Measurements from ENCODE around the gene STOX1. TPM values are rescaled to one million over a fixed set of nuclear protein-coding genes. Genes with fewer than 3 reads are reported as not detected.

The STOX1 gene
- total and polyA plus RNA-seq, 2 of the 13 experiments (the other 11 are each of a cell fraction or from before 2014, with no cell fraction given), result 2.5 to 6.0 TPM

- TF ChIP-seq ISL2 (CRISPR knock-in tag; IDR thresholded peaks at IDR 0.05) (no peak), NRL (CRISPR knock-in tag; IDR thresholded peaks at IDR 0.05; ENCODE audit: borderline replicate concordance) (no peak), GATAD2A (CRISPR knock-in tag; IDR thresholded peaks at IDR 0.05) (no peak), ZNF816 (CRISPR knock-in tag; IDR thresholded peaks at IDR 0.05; ENCODE audit: borderline replicate concordance) (no peak), KDM1A (CRISPR knock-in tag; IDR thresholded peaks at IDR 0.05) (no peak), HIC2 (CRISPR knock-in tag; IDR thresholded peaks at IDR 0.05; ENCODE audit: low read depth) (no peak), ZNF17 (CRISPR knock-in tag; IDR thresholded peaks at IDR 0.05) (no peak), CENPBD1 (CRISPR knock-in tag; IDR thresholded peaks at IDR 0.05; ENCODE audit: borderline replicate concordance, low read depth) (no peak), CBX5 (CRISPR knock-in tag; IDR thresholded peaks at IDR 0.05; ENCODE audit: borderline replicate concordance) (no peak), ZNF460 (CRISPR knock-in tag; IDR thresholded peaks at IDR 0.05; ENCODE audit: borderline replicate concordance) (no peak), RBFOX2 (IDR thresholded peaks at IDR 0.05; ENCODE audit: low read depth, low read length) (peak; percentile 69; the same call in 1 of the 2 replicates), KLF13 (CRISPR knock-in tag; IDR thresholded peaks at IDR 0.05) (no peak), POLR2AphosphoS2 (IDR thresholded peaks at IDR 0.05; ENCODE audit: low read depth, low read length) (no peak), ZNF691 (CRISPR knock-in tag; IDR thresholded peaks at IDR 0.05; ENCODE audit: borderline replicate concordance, low read depth) (no peak), ZNF607 (CRISPR knock-in tag; IDR thresholded peaks at IDR 0.05; ENCODE audit: borderline replicate concordance) (0 out of 2 replicates have a peak, but pooled peaks have one; percentile 35), ZNF558 (CRISPR knock-in tag; IDR thresholded peaks at IDR 0.05; ENCODE audit: borderline replicate concordance) (no peak), REPIN1 (CRISPR knock-in tag; IDR thresholded peaks at IDR 0.05; ENCODE audit: borderline replicate concordance, low read depth) (peak; percentile 59; the same call in 1 of the 2 replicates), KIAA2018 (CRISPR knock-in tag; IDR thresholded peaks at IDR 0.05; ENCODE audit: borderline replicate concordance) (no peak)
Observed at GRCh38 chr10:68826764-68827591, at the start of gene STOX1 (continued).
